K562 (cell line): Measurements from ENCODE around the gene THOP1. TPM values are rescaled to one million over a fixed set of nuclear protein-coding genes. Genes with fewer than 3 reads are reported as not detected.

Experiments
- JUN ChIP-seq, 2 experiments: sonication (generic) in 1 of 2; formaldehyde crosslinking in 1 of 2; IDR thresholded peaks; 2 replicates each; pipeline versions ENCODE4 v1.6.1 to v1.8.0; 2012 to 2022; ENCODE audit warnings: borderline replicate concordance in 2 of 2, mild to moderate bottlenecking in 2 of 2, improper control_type of control experiment in 1 of 2, low read depth in 1 of 2, low read length in 1 of 2, missing genetic modification reagents in 1 of 2
- NONO ChIP-seq, 2 experiments: fragments of 200-400 bp in 1 of 2; fragments of 450-650 bp in 1 of 2; formaldehyde crosslinking in 1 of 2; IDR thresholded peaks; 2 replicates each; pipeline ENCODE4 v1.6.1; 2017; ENCODE audit warnings: low read depth in 2 of 2, mild to moderate bottlenecking in 2 of 2, moderate library complexity in 2 of 2, low read length in 1 of 2
- PRDM10 ChIP-seq: fragments of 450-650 bp; IDR thresholded peaks from 2 replicates; pipeline ENCODE4 v1.6.1; 2018; ENCODE audit not compliant: partially characterized antibody
- SRF ChIP-seq, 2 experiments: fragments of 250-450, 450-650 bp in 1 of 2; sonication (Bioruptor Pico) in 1 of 2; sonication (generic) in 1 of 2; formaldehyde crosslinking; IDR thresholded peaks; 2 replicates each; pipeline versions ENCODE4 v1.5.0 to v1.5.1; 2020 to 2022; ENCODE audit warnings: mild to moderate bottlenecking in 1 of 2, missing genetic modification reagents in 1 of 2
- ZBTB2 ChIP-seq: fragments of 450-650 bp; IDR thresholded peaks from 2 replicates; pipeline ENCODE4 v1.6.1; 2016; ENCODE audit warnings: antibody characterized with exemption
- ZBTB5 ChIP-seq: fragments of 450-650 bp; IDR thresholded peaks from 2 replicates; pipeline ENCODE4 v1.6.1; 2017; ENCODE audit warnings: antibody characterized with exemption
- ZFX ChIP-seq: sonication (generic); formaldehyde crosslinking; IDR thresholded peaks from 2 replicates; pipeline ENCODE4 v1.8.0; 2022; ENCODE audit warnings: mild to moderate bottlenecking, missing genetic modification reagents, moderate library complexity
- ZNF212 ChIP-seq: fragments of 450-650 bp; formaldehyde crosslinking; IDR thresholded peaks from 2 replicates; pipeline ENCODE4 v1.4.0; 2020; ENCODE audit warnings: mild to moderate bottlenecking
- ZNF551 ChIP-seq: fragments of 250-450 bp; sonication (Bioruptor Pico); IDR thresholded peaks from 2 replicates; pipeline ENCODE4 v1.5.0; 2021; ENCODE audit warnings: mild to moderate bottlenecking, moderate library complexity
- ZNF609 ChIP-seq: sonication (generic); formaldehyde crosslinking; IDR thresholded peaks from 2 replicates; pipeline ENCODE4 v1.8.1; 2023; ENCODE audit warnings: missing genetic modification reagents, mild to moderate bottlenecking, borderline replicate concordance
- ZNF655 ChIP-seq: fragments of 250-450 bp; sonication (Bioruptor Pico); IDR thresholded peaks from 2 replicates; pipeline ENCODE4 v1.5.0; 2021
- polyA plus RNA-seq, 8 experiments: library from polyadenylated mRNA; depleted of rRNA in 4 of 8; stranded (reverse) in 5 of 8; unstranded in 3 of 8; fragments of >200 nt; fragmentation: Nextera tagmentation in 2 of 8; fragmentation: Illumina TruSeq in 1 of 8; extraction: Ambion mirVana in 2 of 8; extraction: Trizol in 1 of 8; gene quantifications; 2 replicates each; pipeline versions ENCODE4 v1.2.1 to v1.2.3, GENCODE V29; 2011 to 2014; ENCODE audit warnings: inconsistent platforms in 1 of 8, missing spikeins in 1 of 8
- total RNA-seq, 7 experiments: library from RNA; depleted of rRNA in 6 of 7; stranded (reverse); fragments of >200 nt in 6 of 7; fragmentation: Illumina TruSeq in 2 of 7; extraction: Trizol in 2 of 7; gene quantifications; 2 replicates each; pipeline versions ENCODE4 v1.2.1 to v1.2.3, GENCODE V29; 2011 to 2021; ENCODE audit warnings: low replicate concordance in 1 of 7

Gene THOP1
- total and polyA plus RNA-seq, 9 of the 15 experiments (the other 6 are each of a cell fraction or from before 2014, with no cell fraction given): 1.3 to 255 (median 96.1) TPM

GRCh38 chr19:2739602-2740313 is 45.5 kb upstream of the THOP1 start, which contains the start of gene SLC39A3 (continued):
- TF ChIP-seq ZBTB2 (peak; percentile 62; the same call in 1 of the 2 replicates), PRDM10 (no peak), JUN (IDR thresholded peaks at IDR 0.05; ENCODE audit: borderline replicate concordance, low read depth, low read length) (peak; percentile 51; the same call in 1 of the 2 replicates), JUN (CRISPR knock-in tag; IDR thresholded peaks at IDR 0.05; ENCODE audit: borderline replicate concordance) (peak; percentile 71; the same call in 1 of the 2 replicates), ZNF212 (CRISPR knock-in tag) (peak; percentile 73; the same call in 1 of the 2 replicates), ZNF609 (CRISPR knock-in tag) (peak; percentile 75; the same call in 1 of the 2 replicates), ZNF655 (no peak), SRF (CRISPR knock-in tag; IDR thresholded peaks at IDR 0.05) (peak in 1 of 2 experiments; percentile 84; a peak in 2 of 4 replicates), ZFX (CRISPR knock-in tag) (peak; percentile 45; the same call in 1 of the 2 replicates), NONO (IDR thresholded peaks at IDR 0.05; ENCODE audit: low read depth in 2 of 2, low read length in 1 of 2) (peak in 1 of 2 experiments; percentile 52; a peak in 2 of 4 replicates), ZNF551 (CRISPR knock-in tag) (no peak), ZBTB5 (no peak)
